ENCODE results near the gene PIM3. TPM values are rescaled to one million over a fixed set of nuclear protein-coding genes. Genes with fewer than 3 reads are reported as not detected.

PIM3 gene
- total and polyA plus RNA-seq, 4 donors: 14.5 to 44.0 (median 28.1) TPM

DNA sequence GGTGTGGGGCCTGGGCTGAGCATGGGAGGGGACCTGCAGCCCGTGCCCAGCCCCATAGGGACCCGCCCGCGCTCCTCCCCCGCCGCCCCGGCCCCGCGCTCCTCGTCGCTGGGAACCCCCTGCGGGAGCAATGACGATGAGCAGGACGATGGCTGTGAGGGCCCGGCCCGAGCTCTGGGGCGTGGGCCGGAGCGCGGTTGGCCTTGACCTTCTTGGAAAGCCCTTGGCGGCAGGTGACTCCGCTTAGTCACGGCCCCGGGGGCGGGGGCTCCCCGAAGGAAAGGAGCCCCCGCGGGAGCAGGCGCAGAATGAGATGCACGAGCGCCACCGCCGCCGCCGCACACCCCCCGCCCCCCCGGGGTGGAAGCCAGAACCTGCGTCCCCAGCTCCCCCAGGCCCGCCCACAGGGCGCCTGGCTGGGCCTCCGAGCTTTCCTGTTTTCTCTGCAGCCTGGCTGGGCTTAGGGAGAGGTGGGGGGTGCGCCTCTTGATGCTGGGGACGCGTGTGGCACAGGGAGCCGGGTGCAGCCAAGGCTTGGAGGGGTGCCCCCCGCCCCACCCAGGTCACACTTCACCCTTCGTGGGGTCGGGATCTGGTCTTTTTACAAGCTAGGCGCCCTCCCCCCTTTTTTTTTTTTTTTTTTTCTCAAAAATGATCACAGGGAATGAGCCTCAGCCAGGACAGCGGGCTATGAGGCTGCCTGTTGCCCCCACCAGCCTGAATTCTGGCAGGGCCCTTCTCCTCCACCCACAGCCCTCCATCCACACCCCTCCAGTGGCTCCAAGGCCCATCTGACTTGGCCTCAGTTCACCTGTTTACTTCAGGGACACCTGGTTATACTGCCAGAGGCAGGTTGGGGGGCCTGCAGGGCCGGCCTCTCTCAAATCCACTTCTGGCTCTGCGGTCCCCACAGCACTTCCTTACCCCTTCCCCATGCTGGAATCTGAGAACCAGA is 24.3 kb upstream of the PIM3 start:
- peak overlapping the region; percentile 74 for H3K27ac ChIP-seq (ENCODE audit: low read depth in 1 of 2, low read length in 2 of 2)
- H3K27me3 ChIP-seq (ENCODE audit: control insufficient read depth in 4 of 4, insufficient read depth in 4 of 4, low read length in 3 of 4): no peaks in the 10 kb centered on the region
- H3K4me1 ChIP-seq (ENCODE audit: control insufficient read depth in 4 of 4, insufficient read depth in 4 of 4, low read length in 3 of 4): peaks cover 6 to 42% (median 30%) of the 10 kb centered on the region in 4 donors
- H3K4me3 ChIP-seq (ENCODE audit: low read depth in 1 of 3, low read length in 3 of 3): peak overlapping the region in 1 of 3 donors; percentile 38
- DNase-seq (ENCODE audit: low spot score): peak; percentile 55
- TF ChIP-seq NR2F2 (IDR thresholded peaks at IDR 0.05) (peak; percentile 62), RAD21 (IDR thresholded peaks at IDR 0.05) (peak in 1 of 2 donors; percentile 35), HNF4A (conservative IDR thresholded peaks at IDR 0.05) (peak in 1 of 2 donors; percentile 56), EGR1 (IDR thresholded peaks at IDR 0.05; ENCODE audit: low read depth in 2 of 2) (peak in 1 of 2 donors; percentile 57), ZBTB33 (IDR thresholded peaks at IDR 0.05) (peak; percentile 16), YY1 (IDR thresholded peaks at IDR 0.05) (peak; percentile 37), JUND (IDR thresholded peaks at IDR 0.05) (peak in 1 of 2 donors; percentile 64), HNF4G (IDR thresholded peaks at IDR 0.05) (no peak), RXRA (IDR thresholded peaks at IDR 0.05) (peak; percentile 44 to 76), TAF1 (conservative IDR thresholded peaks at IDR 0.05) (no peak), FOXA2 (IDR thresholded peaks at IDR 0.05) (no peak), FOXA1 (IDR thresholded peaks at IDR 0.05) (peak; percentile 20), ATF3 (IDR thresholded peaks at IDR 0.05) (no peak), SP1 (IDR thresholded peaks at IDR 0.05) (peak; percentile 50), MAX (IDR thresholded peaks at IDR 0.05) (no peak), GABPA (IDR thresholded peaks at IDR 0.05 in 1 of 2, conservative IDR thresholded peaks at IDR 0.05 in 1 of 2) (peak in 1 of 2 donors; percentile 25)
- TF ChIP-seq, protein P1, sequence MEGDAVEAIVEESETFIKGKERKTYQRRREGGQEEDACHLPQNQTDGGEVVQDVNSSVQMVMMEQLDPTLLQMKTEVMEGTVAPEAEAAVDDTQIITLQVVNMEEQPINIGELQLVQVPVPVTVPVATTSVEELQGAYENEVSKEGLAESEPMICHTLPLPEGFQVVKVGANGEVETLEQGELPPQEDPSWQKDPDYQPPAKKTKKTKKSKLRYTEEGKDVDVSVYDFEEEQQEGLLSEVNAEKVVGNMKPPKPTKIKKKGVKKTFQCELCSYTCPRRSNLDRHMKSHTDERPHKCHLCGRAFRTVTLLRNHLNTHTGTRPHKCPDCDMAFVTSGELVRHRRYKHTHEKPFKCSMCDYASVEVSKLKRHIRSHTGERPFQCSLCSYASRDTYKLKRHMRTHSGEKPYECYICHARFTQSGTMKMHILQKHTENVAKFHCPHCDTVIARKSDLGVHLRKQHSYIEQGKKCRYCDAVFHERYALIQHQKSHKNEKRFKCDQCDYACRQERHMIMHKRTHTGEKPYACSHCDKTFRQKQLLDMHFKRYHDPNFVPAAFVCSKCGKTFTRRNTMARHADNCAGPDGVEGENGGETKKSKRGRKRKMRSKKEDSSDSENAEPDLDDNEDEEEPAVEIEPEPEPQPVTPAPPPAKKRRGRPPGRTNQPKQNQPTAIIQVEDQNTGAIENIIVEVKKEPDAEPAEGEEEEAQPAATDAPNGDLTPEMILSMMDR (IDR thresholded peaks at IDR 0.05; ENCODE audit: low read depth, low read length, missing input control): no peak
- TF ChIP-seq, protein P2, sequence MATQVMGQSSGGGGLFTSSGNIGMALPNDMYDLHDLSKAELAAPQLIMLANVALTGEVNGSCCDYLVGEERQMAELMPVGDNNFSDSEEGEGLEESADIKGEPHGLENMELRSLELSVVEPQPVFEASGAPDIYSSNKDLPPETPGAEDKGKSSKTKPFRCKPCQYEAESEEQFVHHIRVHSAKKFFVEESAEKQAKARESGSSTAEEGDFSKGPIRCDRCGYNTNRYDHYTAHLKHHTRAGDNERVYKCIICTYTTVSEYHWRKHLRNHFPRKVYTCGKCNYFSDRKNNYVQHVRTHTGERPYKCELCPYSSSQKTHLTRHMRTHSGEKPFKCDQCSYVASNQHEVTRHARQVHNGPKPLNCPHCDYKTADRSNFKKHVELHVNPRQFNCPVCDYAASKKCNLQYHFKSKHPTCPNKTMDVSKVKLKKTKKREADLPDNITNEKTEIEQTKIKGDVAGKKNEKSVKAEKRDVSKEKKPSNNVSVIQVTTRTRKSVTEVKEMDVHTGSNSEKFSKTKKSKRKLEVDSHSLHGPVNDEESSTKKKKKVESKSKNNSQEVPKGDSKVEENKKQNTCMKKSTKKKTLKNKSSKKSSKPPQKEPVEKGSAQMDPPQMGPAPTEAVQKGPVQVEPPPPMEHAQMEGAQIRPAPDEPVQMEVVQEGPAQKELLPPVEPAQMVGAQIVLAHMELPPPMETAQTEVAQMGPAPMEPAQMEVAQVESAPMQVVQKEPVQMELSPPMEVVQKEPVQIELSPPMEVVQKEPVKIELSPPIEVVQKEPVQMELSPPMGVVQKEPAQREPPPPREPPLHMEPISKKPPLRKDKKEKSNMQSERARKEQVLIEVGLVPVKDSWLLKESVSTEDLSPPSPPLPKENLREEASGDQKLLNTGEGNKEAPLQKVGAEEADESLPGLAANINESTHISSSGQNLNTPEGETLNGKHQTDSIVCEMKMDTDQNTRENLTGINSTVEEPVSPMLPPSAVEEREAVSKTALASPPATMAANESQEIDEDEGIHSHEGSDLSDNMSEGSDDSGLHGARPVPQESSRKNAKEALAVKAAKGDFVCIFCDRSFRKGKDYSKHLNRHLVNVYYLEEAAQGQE (IDR thresholded peaks at IDR 0.05): peak; percentile 56
- peak overlapping the region in 1 of 2 donors; percentile 3 for H3K9ac ChIP-seq (ENCODE audit: low read depth in 1 of 2, low read length in 2 of 2)
- H3K9me3 ChIP-seq (ENCODE audit: control insufficient read depth in 4 of 4, low read length in 3 of 4): no peaks in the 10 kb centered on the region
- 5% methylated on average over 52 of the region's 52 CpGs for WGBS
- H3K36me3 ChIP-seq (ENCODE audit: control insufficient read depth in 4 of 4, insufficient read depth in 3 of 4, low read depth in 1 of 4, low read length in 3 of 4): no peaks in the 10 kb centered on the region
